DND-41 (cell line): ENCODE measurements around the gene RAB34.

Experiments
- ATAC-seq: fragments of 200-7000 bp; cut with Tn5 transposase; 3 replicates; pipeline ENCODE4 v1.9.1; 2021; ENCODE audit warnings: low read depth; ENCODE audit not compliant: insufficient read depth
- DNase-seq: peaks from one replicate; pipeline ENCODE4 v3.0.0-alpha.2; 2020
- H2AFZ ChIP-seq: 2 replicates; pipeline ENCODE4 v1.6.0; 2012; ENCODE audit warnings: low read depth, low read length
- H3K27ac ChIP-seq: 2 replicates; pipeline ENCODE4 v1.5.1; 2012; ENCODE audit warnings: low read length, inconsistent platforms
- H3K27me3 ChIP-seq: fragments of 200-600 bp; sonication (generic); 2 replicates; pipeline ENCODE4 v1.6.0; 2012; ENCODE audit warnings: low read length, mild to moderate bottlenecking, inconsistent platforms; ENCODE audit not compliant: insufficient read depth, poor library complexity
- H3K36me3 ChIP-seq: 2 replicates; pipeline ENCODE4 v1.5.1; 2012; ENCODE audit warnings: low read length, inconsistent platforms; ENCODE audit not compliant: insufficient read depth
- H3K4me1 ChIP-seq: 2 replicates; pipeline ENCODE4 v1.5.1; 2012; ENCODE audit warnings: mild to moderate bottlenecking, low read length; ENCODE audit not compliant: insufficient read depth
- H3K4me2 ChIP-seq: 2 replicates; pipeline ENCODE4 v1.6.0; 2012; ENCODE audit warnings: mild to moderate bottlenecking, moderate library complexity, low read length, inconsistent platforms; ENCODE audit not compliant: insufficient read depth
- H3K4me3 ChIP-seq, 2 experiments: fragments of 200-600 bp in 1 of 2; shearing (Covaris generic) in 1 of 2; 2 replicates each; pipeline ENCODE4 v1.5.1; 2012 to 2016; ENCODE audit warnings: inconsistent platforms in 2 of 2, low read length in 2 of 2, mild to moderate bottlenecking in 2 of 2, low read depth in 1 of 2, moderate library complexity in 1 of 2
- H3K79me2 ChIP-seq: 2 replicates; pipeline ENCODE4 v1.6.0; 2012; ENCODE audit warnings: low read length, inconsistent platforms; ENCODE audit not compliant: insufficient read depth
- H3K9ac ChIP-seq: 2 replicates; pipeline ENCODE4 v1.6.0; 2012; ENCODE audit warnings: low read depth, mild to moderate bottlenecking, inconsistent platforms, low read length, moderate library complexity
- H3K9me3 ChIP-seq: 2 replicates; pipeline ENCODE4 v1.5.1; 2012; ENCODE audit warnings: low read length, moderate library complexity, mild to moderate bottlenecking, inconsistent platforms; ENCODE audit not compliant: insufficient read depth, severe bottlenecking
- H4K20me1 ChIP-seq: 2 replicates; pipeline ENCODE4 v1.6.0; 2012; ENCODE audit warnings: low read length; ENCODE audit not compliant: insufficient read depth
- CTCF ChIP-seq: IDR thresholded peaks from 2 replicates; pipeline ENCODE4 v1.5.1; 2012; ENCODE audit warnings: borderline replicate concordance, low read length, moderate library complexity, mild to moderate bottlenecking; ENCODE audit not compliant: poor library complexity, severe bottlenecking; ENCODE audit errors: extremely low read depth
- EZH2 ChIP-seq: IDR thresholded peaks from 3 replicates; pipeline ENCODE4 v1.6.1; 2012; ENCODE audit warnings: borderline replicate concordance, low read depth, mild to moderate bottlenecking, moderate library complexity, low read length, inconsistent platforms; ENCODE audit not compliant: severe bottlenecking

RAB34 gene

GRCh38 chr17:28719021-28719433 lies 1.4 kb upstream of the RAB34 start:
- Histone ChIP-seq H2AFZ (peak overlapping the region; percentile 72), H4K20me1 (peaks cover 38% of the 10 kb centered on the region), H3K4me3 (peak overlapping the region; percentile 33 to 91; a peak in 3 of 4 replicates), H3K9ac (peak overlapping the region; percentile 95), H3K27me3 (no peaks in the 10 kb centered on the region), H3K4me2 (peak overlapping the region; percentile 71), H3K79me2 (peaks cover 45% of the 10 kb centered on the region), H3K27ac (peak overlapping the region; percentile 96), H3K9me3 (no peaks in the 10 kb centered on the region), H3K4me1 (peaks cover 40% of the 10 kb centered on the region), H3K36me3 (peaks cover 41% of the 10 kb centered on the region)
- DNase-seq (no peak), ATAC-seq (no peak)
- TF ChIP-seq CTCF: no peak
- TF ChIP-seq EZH2: no peak

- no peaks in the 10 kb centered on the region for H3K27me3 ChIP-seq
- no peaks in the 10 kb centered on the region for H3K9me3 ChIP-seq
- H3K27ac ChIP-seq: 0 out of 2 replicates have a peak overlapping the region, but pooled peaks have one; percentile 25
- no peak for ATAC-seq
- H3K4me1 ChIP-seq: peaks cover 40% of the 10 kb centered on the region
- H3K79me2 ChIP-seq: peaks cover 45% of the 10 kb centered on the region
- H3K36me3 ChIP-seq: peaks cover 36% of the 10 kb centered on the region
- peak overlapping the region in 1 of 2 experiments; percentile 91; a peak in 2 of 4 replicates for H3K4me3 ChIP-seq
- peak overlapping the region; percentile 71; the same call in 1 of the 2 replicates for H3K4me2 ChIP-seq
- no peak for DNase-seq
- peaks cover 33% of the 10 kb centered on the region for H4K20me1 ChIP-seq
- no peak for TF ChIP-seq EZH2
- no peak for TF ChIP-seq CTCF
- peak overlapping the region; percentile 95 for H3K9ac ChIP-seq
- H2AFZ ChIP-seq: no peak overlapping the region; the same call in 1 of the 2 replicates
Measured at GRCh38 chr17:28718333-28719020, 809 bp upstream of the RAB34 start.

GRCh38 chr17:28716740-28717577 lies 709 bp downstream of the RAB34 start:
- ATAC-seq (no peak), DNase-seq (no peak)
- H3K36me3 ChIP-seq: peaks cover 21% of the 10 kb centered on the region
- H3K4me3 ChIP-seq: no peak overlapping the region
- TF ChIP-seq CTCF (no peak), EZH2 (no peak)
- no peak overlapping the region for H2AFZ ChIP-seq
- H3K9ac ChIP-seq: no peak overlapping the region
- H3K27me3 ChIP-seq: no peaks in the 10 kb centered on the region
- peaks cover 18% of the 10 kb centered on the region for H4K20me1 ChIP-seq
- H3K9me3 ChIP-seq: no peaks in the 10 kb centered on the region
- peaks cover 39% of the 10 kb centered on the region for H3K4me1 ChIP-seq
- no peak overlapping the region for H3K27ac ChIP-seq
- peaks cover 31% of the 10 kb centered on the region for H3K79me2 ChIP-seq
- H3K4me2 ChIP-seq: no peak overlapping the region
